Neuronal stem cell (in vitro differentiated cells): ENCODE data around the gene TNFRSF4.
A peak's percentile ranks its signal among the peaks of the same experiment; 100 is the strongest.

Experiments used
- DNase-seq: peaks from one replicate; pipeline ENCODE4 v3.0.0-alpha.2; 2013; ENCODE audit warnings: low spot score
- H2AFZ ChIP-seq: one replicate; pipeline ENCODE4 v1.6.1; 2013; ENCODE audit warnings: mild to moderate bottlenecking, low read length, inconsistent platforms
- H2AK5ac ChIP-seq: 2 replicates; pipeline ENCODE4 v1.6.1; 2013; ENCODE audit warnings: low read depth, mild to moderate bottlenecking, inconsistent platforms, low read length, moderate library complexity, mixed read lengths
- H2BK120ac ChIP-seq: 2 replicates; pipeline ENCODE4 v1.6.1; 2013; ENCODE audit warnings: low read depth, mild to moderate bottlenecking, inconsistent platforms, low read length, moderate library complexity, mixed read lengths
- H2BK12ac ChIP-seq: one replicate; pipeline ENCODE4 v1.6.1; 2013; ENCODE audit warnings: low read length, inconsistent platforms
- H2BK15ac ChIP-seq: 2 replicates; pipeline ENCODE4 v1.6.1; 2013; ENCODE audit warnings: mild to moderate bottlenecking, low read length, inconsistent platforms, mixed read lengths
- H2BK5ac ChIP-seq: one replicate; pipeline ENCODE4 v1.6.1; 2013; ENCODE audit warnings: inconsistent platforms, mild to moderate bottlenecking, low read length, moderate library complexity
- H3K14ac ChIP-seq: one replicate; pipeline ENCODE4 v1.6.1; 2013; ENCODE audit warnings: low read length, inconsistent platforms
- H3K18ac ChIP-seq: 2 replicates; pipeline ENCODE4 v1.6.1; 2013; ENCODE audit warnings: low read length, inconsistent platforms
- H3K23ac ChIP-seq: 2 replicates; pipeline ENCODE4 v1.6.1; 2013; ENCODE audit warnings: low read depth, mild to moderate bottlenecking, mixed read lengths, low read length, inconsistent platforms; ENCODE audit not compliant: poor library complexity
- H3K27ac ChIP-seq: replicated peaks from 3 replicates; pipeline ENCODE4 v1.5.1; 2013; ENCODE audit warnings: low read length, inconsistent platforms
- H3K27me3 ChIP-seq, 3 experiments: 2 replicates each; pipeline ENCODE4 v1.6.1; 2013; ENCODE audit warnings: low read length in 3 of 3, mild to moderate bottlenecking in 2 of 3, inconsistent platforms in 1 of 3, low read depth in 1 of 3, mixed read lengths in 1 of 3, moderate library complexity in 1 of 3; ENCODE audit not compliant: control insufficient read depth in 3 of 3, insufficient read depth in 3 of 3
- H3K36me3 ChIP-seq, 2 donors: replicated peaks in 1 of 2; 2 replicates each; pipeline ENCODE4 v1.6.1; 2013; ENCODE audit warnings: low read length in 2 of 2; ENCODE audit not compliant: control insufficient read depth in 2 of 2, insufficient read depth in 2 of 2
- H3K4ac ChIP-seq: 2 replicates; pipeline ENCODE4 v1.6.1; 2013; ENCODE audit warnings: inconsistent platforms, mild to moderate bottlenecking, low read length, moderate library complexity
- H3K4me1 ChIP-seq, 2 donors: 1 replicate in 1 of 2; 2 replicates in 1 of 2; pipeline ENCODE4 v1.6.1; 2013; ENCODE audit warnings: low read length in 2 of 2, low read depth in 1 of 2; ENCODE audit not compliant: control insufficient read depth in 2 of 2, insufficient read depth in 1 of 2
- H3K4me2 ChIP-seq: one replicate; pipeline ENCODE4 v1.6.1; 2013; ENCODE audit warnings: mild to moderate bottlenecking, low read length, inconsistent platforms; ENCODE audit not compliant: insufficient read depth, poor library complexity, severe bottlenecking
- H3K4me3 ChIP-seq, 2 donors: 2 replicates each; pipeline ENCODE4 v1.5.1; 2013; ENCODE audit warnings: low read length in 2 of 2, mild to moderate bottlenecking in 2 of 2, inconsistent platforms in 1 of 2, moderate library complexity in 1 of 2
- H3K79me1 ChIP-seq: one replicate; pipeline ENCODE4 v1.6.1; 2013; ENCODE audit warnings: low read depth, mild to moderate bottlenecking, inconsistent platforms, low read length, moderate library complexity
- H3K9ac ChIP-seq: one replicate; pipeline ENCODE4 v1.6.1; 2013; ENCODE audit warnings: mild to moderate bottlenecking, low read depth, low read length, inconsistent platforms; ENCODE audit not compliant: poor library complexity
- H3K9me3 ChIP-seq, 2 donors: replicated peaks in 1 of 2; 2 replicates each; pipeline versions ENCODE3 to v1.6.1; 2013; ENCODE audit warnings: low read length in 2 of 2, mild to moderate bottlenecking in 2 of 2, inconsistent platforms in 1 of 2, low read depth in 1 of 2, mixed read lengths in 1 of 2, moderate library complexity in 1 of 2; ENCODE audit not compliant: control insufficient read depth in 2 of 2, insufficient read depth in 1 of 2
- H4K8ac ChIP-seq: one replicate; pipeline ENCODE4 v1.6.1; 2013; ENCODE audit warnings: low read depth, mild to moderate bottlenecking, inconsistent platforms, low read length, moderate library complexity
- H4K91ac ChIP-seq: one replicate; pipeline ENCODE4 v1.6.1; 2013; ENCODE audit warnings: low read length, low read depth, mild to moderate bottlenecking, inconsistent platforms; ENCODE audit not compliant: poor library complexity
- WGBS, 2 donors: extraction: QIAGEN DNeasy Blood & Tissue Kit; methylation state at CpG; one replicate each; pipeline ENCODE4 v1.1.7; 2013; ENCODE audit warnings: missing lambda C conversion rate in 2 of 2, mixed read lengths in 1 of 2; ENCODE audit not compliant: insufficient read length in 2 of 2, insufficient replicate concordance in 1 of 2; ENCODE audit errors: extremely low coverage in 2 of 2; 5-methylcytosine and 5-hydroxymethylcytosine counted together

The TNFRSF4 gene

GRCh38 chr1:1167841-1168450 is 46.0 kb downstream of the TNFRSF4 start:
- WGBS, 2 donors = no CpG with 5 or more reads among the region's 36 CpGs
- Histone ChIP-seq H3K27ac (no peak overlapping the region), H2BK5ac (peak overlapping the region; percentile 75), H2BK12ac (peak overlapping the region; percentile 90), H3K18ac (peak overlapping the region; percentile 71), H3K23ac (no peak overlapping the region), H2AK5ac (peak overlapping the region; percentile 94), H2BK15ac (peak overlapping the region; percentile 96), H3K4me1 (peaks cover 10 to 27% of the 10 kb centered on the region in 2 donors), H3K4me2 (no peak overlapping the region), H3K14ac (no peak overlapping the region), H3K4me3 (no peak overlapping the region), H2AFZ (no peak overlapping the region), H3K36me3 (no peaks in the 10 kb centered on the region), H3K9ac (no peak overlapping the region), H3K79me1 (no peaks in the 10 kb centered on the region), H4K91ac (no peak overlapping the region), H4K8ac (no peak overlapping the region), H3K27me3 (peaks cover 0 to 22% (median 14%) of the 10 kb centered on the region in 3 experiments), H3K4ac (peak overlapping the region; percentile 6), H2BK120ac (peak overlapping the region; percentile 56), H3K9me3 (no peaks in the 10 kb centered on the region)
- DNase-seq = no peak

GRCh38 chr1:1167398-1167821 is 46.5 kb downstream of the TNFRSF4 start:
- Histone ChIP-seq H3K4me3 (no peak overlapping the region), H2AK5ac (peak overlapping the region; percentile 94), H2BK120ac (peak overlapping the region; percentile 56), H3K18ac (peak overlapping the region; percentile 89), H3K14ac (peak overlapping the region; percentile 38), H3K27me3 (peaks cover 0 to 21% (median 14%) of the 10 kb centered on the region in 3 experiments), H2BK5ac (peak overlapping the region; percentile 75), H4K91ac (no peak overlapping the region), H2AFZ (no peak overlapping the region), H3K4me2 (no peak overlapping the region), H3K36me3 (no peaks in the 10 kb centered on the region), H3K4ac (peak overlapping the region; percentile 6), H3K79me1 (no peaks in the 10 kb centered on the region), H2BK15ac (peak overlapping the region; percentile 96), H3K9ac (no peak overlapping the region), H4K8ac (no peak overlapping the region), H3K9me3 (no peaks in the 10 kb centered on the region), H2BK12ac (peak overlapping the region; percentile 90), H3K4me1 (peaks cover 10 to 27% of the 10 kb centered on the region in 2 donors), H3K23ac (no peak overlapping the region), H3K27ac (no peak overlapping the region)
- WGBS, 2 donors = no CpG with 5 or more reads among the region's 20 CpGs
- no peak for DNase-seq

GRCh38 chr1:1166642-1167397 is 47.1 kb downstream of the TNFRSF4 start:
- Histone ChIP-seq H2BK5ac (peak overlapping the region; percentile 75), H4K8ac (no peak overlapping the region), H3K4ac (no peak overlapping the region), H3K23ac (peak overlapping the region; percentile 65), H3K79me1 (no peaks in the 10 kb centered on the region), H3K9ac (peak overlapping the region; percentile 60), H2AK5ac (peak overlapping the region; percentile 94), H3K4me2 (no peak overlapping the region), H2BK120ac (peak overlapping the region; percentile 56), H3K4me3 (no peak overlapping the region), H2BK15ac (peak overlapping the region; percentile 96), H2AFZ (peak overlapping the region; percentile 78), H4K91ac (peak overlapping the region; percentile 72), H3K36me3 (no peaks in the 10 kb centered on the region), H2BK12ac (peak overlapping the region; percentile 90), H3K27ac (no peak overlapping the region), H3K18ac (peak overlapping the region; percentile 89), H3K9me3 (no peaks in the 10 kb centered on the region), H3K27me3 (peaks cover 0 to 16% (median 14%) of the 10 kb centered on the region in 3 experiments), H3K14ac (peak overlapping the region; percentile 71), H3K4me1 (peaks cover 14 to 27% of the 10 kb centered on the region in 2 donors)
- WGBS, 2 donors = no CpG with 5 or more reads among the region's 44 CpGs
- no peak for DNase-seq

- H3K14ac ChIP-seq = no peak overlapping the region
- no peak overlapping the region for H3K4ac ChIP-seq
- H3K4me1 ChIP-seq = peaks cover 14 to 27% of the 10 kb centered on the region in 2 donors
- H3K27ac ChIP-seq = no peak overlapping the region
- no peaks in the 10 kb centered on the region for H3K9me3 ChIP-seq
- H4K8ac ChIP-seq = no peak overlapping the region
- H3K4me2 ChIP-seq = no peak overlapping the region
- peak overlapping the region; percentile 91 for H2BK120ac ChIP-seq
- no peak for DNase-seq
- peak overlapping the region; percentile 6 for H3K18ac ChIP-seq
- no peaks in the 10 kb centered on the region for H3K79me1 ChIP-seq
- H2AK5ac ChIP-seq = peak overlapping the region; percentile 94
- no CpG with 5 or more reads among the region's 23 CpGs for WGBS, 2 donors
- peak overlapping the region; percentile 34 for H3K23ac ChIP-seq
- no peak overlapping the region for H3K4me3 ChIP-seq
- H3K9ac ChIP-seq = peak overlapping the region; percentile 50
- H2BK5ac ChIP-seq = no peak overlapping the region
- peaks cover 0 to 14% (median 9%) of the 10 kb centered on the region in 3 experiments for H3K27me3 ChIP-seq
- peak overlapping the region; percentile 78 for H2AFZ ChIP-seq
- peak overlapping the region; percentile 61 for H2BK15ac ChIP-seq
- peak overlapping the region; percentile 4 for H2BK12ac ChIP-seq
- H4K91ac ChIP-seq = no peak overlapping the region
- no peaks in the 10 kb centered on the region for H3K36me3 ChIP-seq
Observed at GRCh38 chr1:1165900-1166421, 48.0 kb downstream of the TNFRSF4 start.
